ENCODE data around the gene COMTD1.
"Not testable (repeated sequence)": the region's sequence is repeated elsewhere in the genome, so short reads cannot be mapped to it uniquely, and the experiment has no call there.

COMTD1 gene

DNA sequence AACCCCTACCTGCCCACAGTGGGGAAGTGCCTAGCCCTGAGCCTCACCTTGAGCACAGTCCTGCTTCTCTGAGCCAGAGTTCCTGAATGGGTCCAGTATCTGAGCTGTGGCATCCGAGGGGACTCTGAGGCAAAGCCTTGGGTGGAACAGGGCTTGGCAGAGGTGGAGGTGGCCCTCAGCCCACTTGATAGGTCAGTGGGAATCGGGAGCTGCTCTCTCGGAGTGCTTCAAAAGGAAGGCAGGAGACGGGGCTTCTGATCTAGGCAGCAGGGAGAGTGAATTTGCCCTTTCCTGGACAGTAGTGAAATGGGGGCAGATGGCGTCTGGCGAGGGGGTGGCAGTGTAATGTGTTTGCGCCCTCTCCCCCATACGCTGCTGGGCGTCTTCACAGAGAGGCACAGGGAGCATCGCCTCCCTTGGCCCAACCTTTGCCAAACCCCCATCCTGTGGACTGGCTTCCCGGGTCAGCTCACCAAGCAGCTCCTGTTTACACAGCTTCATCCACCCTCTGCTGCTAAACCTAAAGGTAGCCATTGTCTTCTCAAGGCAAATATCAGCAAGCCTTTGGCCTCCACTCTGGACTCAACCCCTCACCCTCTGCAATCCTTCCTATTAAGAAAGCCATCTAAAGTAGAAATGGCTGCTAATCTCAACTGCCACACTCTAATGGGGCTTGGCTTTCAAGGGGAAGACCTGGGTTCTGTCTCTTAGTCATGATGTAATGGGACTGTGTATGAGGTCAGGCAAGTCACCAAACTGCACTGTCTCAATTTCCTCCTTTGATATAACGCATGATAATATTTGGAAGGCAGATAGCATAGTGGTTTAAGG is 46.3 kb downstream of the COMTD1 start:
- DNase-seq: no peak

DNA sequence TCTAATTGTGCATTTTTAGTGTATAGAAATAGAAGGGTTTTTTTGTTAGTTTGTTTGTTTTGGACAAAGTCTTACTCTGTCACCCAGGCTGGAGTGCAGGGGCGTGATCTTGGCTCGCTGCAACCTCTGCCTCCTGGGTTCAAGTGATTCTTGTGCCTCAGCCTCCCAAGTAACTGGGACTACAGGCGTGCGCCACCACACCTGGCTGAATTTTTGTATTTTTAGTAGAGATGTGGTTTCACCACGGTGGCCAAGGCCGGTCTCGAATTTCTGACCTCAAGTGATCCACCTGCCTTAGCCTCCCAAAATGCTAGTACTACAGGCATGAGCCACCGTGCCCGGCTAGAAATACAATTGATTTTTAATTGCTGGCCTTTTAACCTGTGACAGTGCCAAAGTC is 47.2 kb downstream of the COMTD1 start:
- DNase-seq: not testable (repeated sequence)

DNA sequence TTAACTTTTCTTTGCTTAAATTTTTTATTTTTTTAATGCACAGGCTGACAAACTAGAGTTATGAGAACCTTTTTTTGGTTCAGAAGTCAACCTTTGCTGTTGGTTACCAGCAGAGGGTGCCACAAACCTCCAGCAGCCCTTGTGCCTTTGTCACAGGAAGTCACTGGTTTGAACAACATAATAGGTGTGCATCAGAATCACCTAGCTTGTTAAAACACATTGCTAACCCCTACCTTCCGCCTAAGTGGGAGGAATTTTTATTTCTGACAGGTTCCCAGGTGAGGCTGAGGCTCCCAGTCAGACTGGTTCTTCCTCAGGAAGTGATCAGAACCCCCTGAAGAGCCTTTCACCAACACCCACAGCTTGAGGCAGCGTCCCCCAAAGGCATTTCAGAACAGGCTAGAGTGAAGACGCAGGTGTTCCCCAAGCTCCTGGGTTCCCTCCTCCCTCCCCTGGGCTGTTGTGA is 47.8 kb downstream of the COMTD1 start:
- DNase-seq: no peak

DNA sequence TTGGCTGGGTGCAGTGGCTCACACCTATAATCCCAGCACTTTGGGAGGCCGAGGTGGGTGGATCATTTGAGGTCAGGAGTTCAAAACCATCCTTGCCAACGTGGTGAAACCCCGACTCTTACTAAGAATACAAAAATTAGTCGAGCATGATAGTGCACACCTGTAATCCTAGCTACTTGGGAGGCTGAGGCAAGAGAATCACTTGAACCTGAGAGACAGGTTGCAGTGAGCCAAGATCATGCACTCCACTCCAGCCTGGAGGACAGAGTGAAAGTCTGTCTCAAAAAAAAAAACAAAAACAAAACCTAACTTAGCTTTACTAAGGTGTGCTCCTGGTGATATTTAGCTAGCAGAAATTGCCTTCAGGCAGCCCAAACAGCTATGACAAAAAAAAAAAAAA is 49.4 kb downstream of the COMTD1 start:
- DNase-seq: no peak

Data from GOT3 (cell line).